Natural killer cell (primary cell): ENCODE results near the gene PCDHGA4. TPM values are rescaled to one million over a fixed set of nuclear protein-coding genes. Genes with fewer than 3 reads are reported as not detected.

Experiments
- ATAC-seq, 3 donors: fragments of 150-1000 bp in 2 of 3; fragments of 200-7000 bp in 1 of 3; cut with Tn5 transposase; 1 replicate in 1 of 3; 2 replicates in 2 of 3; pipeline ENCODE4 v1.10.0; 2021; ENCODE audit warnings: mild to moderate bottlenecking in 2 of 3, moderate library complexity in 2 of 3
- DNase-seq, 2 donors: peaks; one replicate each; pipeline versions ENCODE4 v3.0.0 to v3.0.0-alpha.2; 2013 to 2021; ENCODE audit warnings: mixed read lengths in 1 of 2
- H3K27ac ChIP-seq: one replicate; pipeline ENCODE4 v1.5.1; 2013; ENCODE audit warnings: mild to moderate bottlenecking, low read length
- H3K27me3 ChIP-seq: one replicate; pipeline ENCODE4 v1.6.1; 2013; ENCODE audit warnings: low read length; ENCODE audit not compliant: control insufficient read depth, insufficient read depth
- H3K36me3 ChIP-seq: one replicate; pipeline ENCODE4 v1.6.1; 2013; ENCODE audit warnings: low read length; ENCODE audit not compliant: control insufficient read depth, insufficient read depth
- H3K4me1 ChIP-seq: one replicate; pipeline ENCODE4 v1.6.1; 2013; ENCODE audit warnings: low read length; ENCODE audit not compliant: control insufficient read depth, insufficient read depth
- H3K4me3 ChIP-seq: one replicate; pipeline ENCODE4 v1.5.1; 2013; ENCODE audit warnings: low read length
- H3K9me3 ChIP-seq: one replicate; pipeline ENCODE4 v1.6.1; 2013; ENCODE audit warnings: low read length; ENCODE audit not compliant: control insufficient read depth, insufficient read depth
- H3K27ac Mint-ChIP-seq, 2 donors: one replicate each; pipeline ENCODE4 v1.8.0; 2022; ENCODE audit warnings: mild to moderate bottlenecking in 2 of 2, mixed read lengths in 2 of 2, moderate library complexity in 1 of 2
- H3K27me3 Mint-ChIP-seq, 2 donors: one replicate each; pipeline ENCODE4 v1.8.0; 2022; ENCODE audit warnings: low read depth in 2 of 2, mixed read lengths in 2 of 2
- H3K36me3 Mint-ChIP-seq: one replicate; pipeline ENCODE4 v1.8.0; 2022; ENCODE audit warnings: mixed read lengths
- H3K4me1 Mint-ChIP-seq, 2 donors: one replicate each; pipeline ENCODE4 v1.8.0; 2022; ENCODE audit warnings: mixed read lengths in 2 of 2
- H3K4me3 Mint-ChIP-seq: one replicate; pipeline ENCODE4 v1.8.0; 2022; ENCODE audit warnings: mild to moderate bottlenecking, moderate library complexity, mixed read lengths
- H3K9me3 Mint-ChIP-seq, 2 donors: one replicate each; pipeline ENCODE4 v1.8.0; 2022; ENCODE audit warnings: mixed read lengths in 2 of 2
- CTCF ChIP-seq: fragments of 200-600 bp; IDR thresholded peaks from one replicate; pipeline ENCODE4 v1.8.0; 2022; ENCODE audit warnings: antibody characterized with exemption
- WGBS: methylation state at CpG from one replicate; pipeline ENCODE4 v1.1.7; 2013; ENCODE audit warnings: missing lambda C conversion rate; ENCODE audit not compliant: insufficient coverage; 5-methylcytosine and 5-hydroxymethylcytosine counted together
- intact Hi-C: fragments of 100-400 bp; cut with micrococcal nuclease; formaldehyde crosslinking; loops from one replicate; pipeline ENCODE4 v1.14.2; 2022
- total RNA-seq, 4 donors: library from RNA; stranded (reverse); fragments of 120-200 nt in 1 of 4; gene quantifications; one replicate each; pipeline versions ENCODE4 v1.2.3 to v1.2.4, GENCODE V29; 2013 to 2022

The PCDHGA4 gene
- total RNA-seq, 3 donors from 2014 or later (not counting 1 experiment from before 2014, with no cell fraction given) = 0.24 to 0.30 TPM; not detected in 1

DNA sequence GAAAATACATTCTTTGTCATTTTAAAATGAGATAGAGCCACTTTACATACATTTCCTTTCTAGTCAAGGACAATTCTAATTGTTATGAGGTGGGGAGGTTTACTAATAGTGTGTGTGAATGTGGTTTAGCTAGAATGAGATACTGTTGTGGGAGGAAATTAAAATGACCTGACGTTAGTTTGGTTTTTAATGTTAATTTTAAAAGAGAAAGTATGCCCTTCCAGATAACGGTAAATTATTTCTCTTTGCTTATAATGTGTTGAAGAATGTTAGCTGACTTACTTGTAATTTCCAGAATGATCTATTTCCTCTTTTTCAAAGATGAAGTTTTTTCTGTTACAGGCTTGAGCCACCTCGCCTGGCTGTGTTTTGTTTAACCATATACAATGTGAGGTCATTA is 32.6 kb upstream of the PCDHGA4 start:
- Histone ChIP-seq H3K36me3 (peaks cover 7% of the 10 kb centered on the region), H3K9me3 (peaks cover 33% of the 10 kb centered on the region), H3K4me1 (peaks cover 18% of the 10 kb centered on the region), H3K27me3 (no peaks in the 10 kb centered on the region), H3K4me3 (no peak overlapping the region), H3K27ac (no peak overlapping the region)
- H3K27me3 Mint-ChIP-seq = peaks cover 14 to 21% of the 10 kb centered on the region in 2 donors
- peak overlapping the region in 1 of 2 donors; percentile 100 for H3K27ac Mint-ChIP-seq
- peaks cover 11 to 17% of the 10 kb centered on the region in 2 donors for H3K9me3 Mint-ChIP-seq
- peaks cover 39% of the 10 kb centered on the region in 2 donors for H3K4me1 Mint-ChIP-seq
- ATAC-seq = no peak
- TF ChIP-seq CTCF = no peak
- H3K36me3 Mint-ChIP-seq = peaks cover 46% of the 10 kb centered on the region
- WGBS = 71% methylated on average over 1 of the region's 3 CpGs
- peak overlapping the region; percentile 99 for H3K4me3 Mint-ChIP-seq
- no peak for DNase-seq
- intact Hi-C loops = no loop called here

DNA sequence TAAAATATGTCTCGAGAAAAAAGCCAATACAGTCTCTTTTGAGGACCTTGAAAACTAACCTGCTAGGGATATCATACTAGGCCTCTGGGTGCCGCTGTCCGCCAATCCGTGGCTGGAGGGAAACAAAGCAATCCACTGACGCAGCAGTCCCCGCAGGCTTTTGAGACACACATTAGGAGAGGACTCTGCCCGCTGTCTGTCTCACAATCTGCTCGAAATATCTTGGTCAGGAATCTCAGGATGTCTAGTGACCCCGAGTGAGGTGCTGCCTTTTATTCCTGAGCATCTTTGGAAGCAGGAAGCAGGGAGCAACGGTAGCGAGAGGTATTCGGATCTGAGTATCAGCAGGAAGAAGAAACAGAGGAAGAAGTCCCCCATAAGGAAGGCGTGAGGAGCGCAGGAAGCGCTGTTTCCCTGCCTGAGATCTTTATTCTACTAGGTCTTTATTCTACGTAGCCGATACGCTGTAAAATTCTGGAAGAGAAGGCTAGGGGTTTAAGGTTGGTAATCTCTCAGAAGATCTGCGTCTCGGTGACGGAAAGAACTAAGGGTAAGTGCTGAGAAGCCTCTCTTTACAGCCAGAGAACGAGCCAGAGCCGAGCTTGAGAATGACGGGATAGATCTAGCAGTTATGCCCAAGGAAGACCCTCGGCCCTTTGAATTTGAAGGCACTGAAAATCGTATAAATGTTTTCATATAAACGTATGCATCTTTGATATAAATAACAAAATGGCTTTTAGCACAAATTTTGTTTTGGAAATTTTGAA is 28.6 kb upstream of the PCDHGA4 start:
- ATAC-seq (peak; percentile 64 to 94 (median 85)), DNase-seq (peak; percentile 52 to 81)
- H3K4me1 ChIP-seq = peaks cover 8% of the 10 kb centered on the region
- H3K27me3 Mint-ChIP-seq = peaks cover 35 to 60% of the 10 kb centered on the region in 2 donors
- intact Hi-C loops = loop anchor here (1.0 to 5.0 kb wide), 2 partner anchors 186 to 198 kb away; no protein-coding TSS in a partner anchor
- peak overlapping the region in 1 of 2 donors; percentile 92 for H3K27ac Mint-ChIP-seq
- peaks cover 3% of the 10 kb centered on the region for H3K9me3 ChIP-seq
- peaks cover 18% of the 10 kb centered on the region for H3K36me3 Mint-ChIP-seq
- H3K4me3 ChIP-seq = peak overlapping the region; percentile 32
- peak overlapping the region; percentile 92 for H3K4me3 Mint-ChIP-seq
- peaks cover 15% of the 10 kb centered on the region for H3K27me3 ChIP-seq
- 19% methylated on average over 26 of the region's 27 CpGs for WGBS
- peaks cover 7 to 8% of the 10 kb centered on the region in 2 donors for H3K4me1 Mint-ChIP-seq
- TF ChIP-seq CTCF = peak; percentile 67
- H3K27ac ChIP-seq = peak overlapping the region; percentile 22
- H3K9me3 Mint-ChIP-seq = no peaks in the 10 kb centered on the region
- H3K36me3 ChIP-seq = no peaks in the 10 kb centered on the region

DNA sequence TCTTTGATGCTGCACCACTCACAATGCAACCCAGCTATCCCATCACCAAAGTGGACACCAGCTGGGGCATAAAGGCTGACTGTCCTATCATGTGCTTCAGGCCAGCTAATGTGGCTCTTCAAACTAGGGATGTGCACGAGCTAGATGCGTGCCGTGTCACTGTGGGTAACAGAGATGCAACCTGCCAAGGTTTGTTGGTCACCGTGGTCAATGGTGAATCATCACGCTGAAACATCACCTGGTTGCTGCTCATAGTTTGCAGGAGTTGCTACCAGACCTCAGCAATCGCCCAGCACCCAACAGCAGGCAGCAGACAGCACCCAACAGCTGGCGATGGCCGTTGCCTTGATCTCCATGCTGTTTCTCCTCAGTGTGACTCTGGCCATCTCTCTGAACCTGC is 26.6 kb upstream of the PCDHGA4 start:
- DNase-seq (no peak), ATAC-seq (no peak)
- TF ChIP-seq CTCF = no peak
- Mint-ChIP-seq H3K4me3 (no peak overlapping the region), H3K4me1 (peaks cover 7 to 8% of the 10 kb centered on the region in 2 donors), H3K9me3 (no peaks in the 10 kb centered on the region), H3K27me3 (peaks cover 46 to 79% of the 10 kb centered on the region in 2 donors), H3K36me3 (peaks cover 6% of the 10 kb centered on the region), H3K27ac (no peak overlapping the region)
- Histone ChIP-seq H3K36me3 (no peaks in the 10 kb centered on the region), H3K4me1 (peaks cover 5% of the 10 kb centered on the region), H3K27ac (no peak overlapping the region), H3K27me3 (peaks cover 29% of the 10 kb centered on the region), H3K9me3 (peaks cover 13% of the 10 kb centered on the region), H3K4me3 (no peak overlapping the region)
- intact Hi-C loops = loop anchor here (5.0 kb wide), 1 partner anchor 184 kb away; no protein-coding TSS in a partner anchor
- WGBS = 77% methylated on average over 8 of the region's 8 CpGs
